SW 1271 (cell line): ENCODE measurements around the gene STAT6.
A peak's percentile ranks its signal among the peaks of the same experiment; 100 is the strongest.
"Not testable (repeated sequence)": the region's sequence is repeated elsewhere in the genome, so short reads cannot be mapped to it uniquely, and the experiment has no call there.

Experiments
- DNase-seq, 2 experiments: peaks; one replicate each; lab custom pipeline; 2025; lab: John Stamatoyannopoulos, UW

STAT6 gene

DNA sequence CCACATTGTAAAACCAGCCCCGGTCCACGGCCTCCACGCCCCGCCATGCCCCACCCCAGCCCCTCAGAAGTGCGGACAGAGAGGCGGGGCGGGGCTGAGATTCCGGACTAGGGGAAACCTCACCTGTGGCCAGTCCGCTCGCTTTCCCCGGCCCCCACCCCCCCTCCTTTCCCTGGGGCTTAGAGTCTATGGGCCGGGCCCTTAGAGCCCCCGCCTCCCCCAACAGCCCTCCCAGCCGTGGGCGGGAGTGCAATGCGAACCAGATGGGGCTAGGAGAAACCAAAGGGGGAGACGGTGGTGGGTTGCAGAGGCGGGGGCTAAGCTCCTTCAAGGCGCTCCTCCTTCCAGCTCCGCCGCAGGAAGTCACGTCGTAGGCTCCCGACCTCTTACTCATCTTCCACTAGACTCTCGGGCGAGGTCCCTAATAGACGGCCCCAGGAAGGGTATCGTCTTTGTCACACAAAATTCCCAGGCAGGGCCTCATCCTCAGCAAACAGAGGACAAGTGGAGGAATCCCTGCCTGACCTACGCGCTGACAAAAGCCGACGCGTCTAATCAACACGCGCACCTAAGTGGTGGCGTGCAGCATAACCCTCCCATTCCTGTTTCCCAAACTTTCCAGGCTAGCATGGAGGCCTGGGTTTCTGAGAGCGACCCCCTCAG, 23.3 kb downstream of the STAT6 start:
- DNase-seq = peak; percentile 81 to 85

GRCh38 chr12:57087010-57087690, 24.0 kb downstream of the STAT6 start:
- peak; percentile 75 to 84 for DNase-seq

DNA sequence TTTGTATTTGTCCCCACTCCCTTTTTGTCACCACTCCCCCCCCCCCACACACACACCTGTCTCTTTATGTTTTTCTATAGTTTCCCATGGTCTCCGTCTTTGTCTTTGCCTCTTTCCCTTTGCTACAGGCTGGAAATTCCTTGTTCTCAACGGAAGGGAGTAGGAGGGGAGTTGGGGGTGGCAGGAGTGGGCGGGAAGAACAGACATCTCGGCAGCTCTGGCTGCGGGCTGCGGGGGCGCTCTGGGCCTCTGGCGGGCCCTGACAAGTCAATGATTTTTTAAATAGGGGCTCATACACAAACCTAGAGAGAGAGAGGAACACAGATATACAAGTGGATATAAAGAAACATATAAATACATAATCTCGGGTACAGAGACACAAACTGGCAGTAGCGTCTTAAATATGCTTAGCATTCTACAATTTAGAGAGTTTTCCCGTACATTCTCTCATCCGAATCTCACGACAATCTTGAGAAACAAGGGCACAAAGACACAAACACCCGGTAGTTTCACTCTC, 24.6 kb downstream of the STAT6 start:
- DNase-seq = peak in 1 of 2 experiments; percentile 69

- DNase-seq = no peak
Observed at GRCh38 chr12:57085999-57086492, 25.1 kb downstream of the STAT6 start.

DNA sequence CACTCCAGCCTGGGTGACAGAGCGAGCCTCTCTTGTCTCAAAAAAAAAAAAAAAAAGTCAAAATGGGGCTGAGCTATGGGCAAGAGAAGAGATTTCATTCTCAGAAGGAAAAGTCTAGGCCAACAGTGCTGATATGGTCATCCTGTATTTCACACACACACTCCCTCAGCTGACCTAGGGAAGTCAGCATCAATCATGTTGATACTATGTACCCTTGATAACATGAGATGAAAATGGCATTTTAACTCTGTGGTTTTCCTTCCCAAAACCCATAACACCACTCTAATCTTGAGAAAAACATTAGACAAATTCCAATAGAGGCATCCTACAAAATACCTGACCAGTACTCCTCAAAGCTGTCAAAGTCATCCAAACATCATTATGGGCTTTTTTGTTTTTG, 30.3 kb downstream of the STAT6 start:
- DNase-seq = no peak

- peak in 1 of 2 experiments; percentile 13 for DNase-seq
Observed at GRCh38 chr12:57079821-57080220, 31.3 kb downstream of the STAT6 start.

DNA sequence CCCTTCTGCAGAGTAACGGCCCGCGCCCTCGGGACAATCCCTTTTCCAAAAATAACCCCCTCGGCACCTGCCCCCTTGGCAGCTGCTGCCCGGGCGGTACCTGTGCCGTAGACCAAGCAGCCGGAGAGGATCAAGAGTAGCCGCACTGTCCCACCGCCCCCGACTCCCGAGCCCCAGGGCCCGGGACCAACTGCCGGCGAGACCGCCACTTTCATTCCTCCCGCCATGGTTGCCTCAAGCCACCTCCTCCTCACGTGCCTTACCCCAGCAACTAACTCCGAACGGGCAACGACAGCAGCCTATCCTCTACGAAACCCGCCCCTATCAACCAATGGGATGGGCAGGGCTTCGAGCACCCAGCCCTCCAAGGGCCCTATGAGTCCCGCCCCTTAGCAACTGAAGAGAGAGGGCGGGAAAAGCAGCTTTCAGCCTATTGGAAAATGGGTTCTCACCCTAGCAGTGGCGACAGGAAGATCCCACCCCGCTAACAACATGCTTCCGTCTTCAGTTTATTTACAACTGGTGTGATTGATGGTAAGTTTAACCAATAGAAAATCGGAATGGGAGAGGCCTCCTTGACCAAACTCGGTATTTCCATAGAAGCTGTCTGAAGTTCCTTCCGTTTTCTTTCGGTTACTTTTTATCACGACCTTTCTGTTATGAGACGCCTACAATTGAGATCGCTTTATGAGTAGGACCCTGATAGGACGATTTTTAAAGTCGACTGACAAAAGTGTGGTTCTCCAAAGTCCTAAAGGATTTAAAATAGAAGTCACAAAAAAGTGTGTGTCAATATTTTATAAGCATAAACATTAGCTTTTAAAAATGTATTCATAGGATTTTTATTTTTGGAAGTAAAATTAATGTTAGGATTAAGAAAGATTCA, 32.4 kb downstream of the STAT6 start, which contains the start of gene NEMP1:
NEMP1 (minus strand) TSS at position 273 of the 886 bp plus-strand sequence; CDS start at position 227, 46 bp downstream.
- peak; percentile 100 for DNase-seq

- not testable (repeated sequence) for DNase-seq
Observed at GRCh38 chr12:57073566-57074450, 37.4 kb downstream of the STAT6 start.

GRCh38 chr12:57072661-57073060, 38.5 kb downstream of the STAT6 start:
- no peak for DNase-seq

DNA sequence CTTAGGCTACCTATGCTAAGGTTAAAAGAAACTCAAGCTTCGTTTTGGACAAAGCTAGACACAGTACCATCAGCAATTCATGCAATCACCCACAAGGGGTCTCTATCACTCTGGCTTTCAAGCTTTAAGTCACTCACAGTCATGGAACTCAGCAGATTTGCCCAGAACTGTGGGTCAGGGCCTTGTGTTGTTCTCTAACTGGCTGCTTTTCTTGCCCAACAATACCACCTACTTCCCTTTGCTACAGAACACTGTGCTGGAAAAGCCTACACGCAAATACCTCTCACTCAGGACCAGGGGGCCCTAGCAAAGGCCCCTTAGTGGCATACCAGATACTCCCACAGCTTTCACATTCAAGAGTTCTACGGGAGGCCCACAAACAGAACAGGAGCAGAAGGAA, 41.6 kb downstream of the STAT6 start:
- peak in 1 of 2 experiments; percentile 68 for DNase-seq

- no peak for DNase-seq
Observed at GRCh38 chr12:57066245-57066644, 44.9 kb downstream of the STAT6 start.

GRCh38 chr12:57063991-57064685, 47.0 kb downstream of the STAT6 start:
- DNase-seq = no peak

- no peak for DNase-seq
Observed at GRCh38 chr12:57058454-57058853, 52.7 kb downstream of the STAT6 start.

DNA sequence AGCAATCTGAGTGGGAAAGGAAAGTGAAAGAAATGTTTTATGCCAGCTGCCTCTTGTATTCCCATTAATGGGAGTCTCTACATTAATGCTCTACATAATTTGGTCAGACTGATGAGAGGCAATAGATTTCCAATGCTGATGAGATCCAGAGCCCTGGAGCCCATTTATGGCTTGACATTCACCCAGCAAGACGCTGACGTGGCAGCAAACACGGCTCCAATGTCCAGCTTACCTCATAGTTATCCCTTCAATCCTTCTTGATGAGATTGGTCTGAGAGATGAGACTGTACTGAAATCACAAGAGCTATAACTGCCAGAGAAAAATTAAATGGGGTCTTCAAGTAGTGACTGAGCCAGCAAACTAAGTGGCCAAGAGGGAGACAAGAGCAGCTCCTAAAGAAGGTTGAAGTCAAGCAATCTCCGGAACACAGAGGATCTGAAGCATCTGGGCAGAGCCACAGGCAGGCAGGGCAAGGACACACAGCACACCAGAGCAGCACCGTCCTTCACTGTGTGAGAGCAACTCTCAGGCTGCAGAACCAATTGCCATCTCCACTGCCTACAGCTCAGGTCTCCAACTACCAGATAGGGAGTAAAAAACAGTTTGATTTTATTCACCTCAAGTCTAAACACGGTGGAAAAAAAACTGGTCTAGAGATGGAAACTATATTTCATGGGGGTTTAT, 54.0 kb downstream of the STAT6 start:
- no peak for DNase-seq

DNA sequence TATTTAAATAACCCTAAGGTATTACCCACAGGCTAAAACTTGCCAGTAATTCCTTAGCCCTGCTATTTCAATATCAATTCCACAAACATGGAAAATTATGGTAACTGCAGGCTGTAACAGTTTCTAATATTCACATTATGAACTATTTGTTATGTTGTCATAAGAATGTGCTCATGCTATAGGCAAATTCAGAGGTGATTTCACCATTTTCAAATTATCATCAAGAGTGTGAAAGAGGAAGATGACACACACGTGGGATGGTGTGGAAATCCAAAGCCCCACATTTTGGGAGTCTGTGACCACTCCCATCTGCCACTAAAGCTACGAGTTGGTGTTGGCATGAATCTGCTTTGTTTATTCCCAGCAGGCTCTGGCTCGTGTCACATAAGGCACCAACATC, 55.3 kb downstream of the STAT6 start:
- no peak for DNase-seq

GRCh38 chr12:57053901-57054300, 57.3 kb downstream of the STAT6 start:
- DNase-seq = not testable (repeated sequence)

- DNase-seq = not testable (repeated sequence)
Observed at GRCh38 chr12:57053146-57053545, 58.0 kb downstream of the STAT6 start.

- no peak for DNase-seq
Observed at GRCh38 chr12:57051011-57051410, 60.2 kb downstream of the STAT6 start.

GRCh38 chr12:57049890-57050289, 61.3 kb downstream of the STAT6 start, which contains the start of gene MYO1A:
TSS of gene MYO1A (minus strand) at chr12:57050129. CDS start at chr12:57048323, 1,806 bp downstream.
- no peak for DNase-seq

GRCh38 chr12:57049119-57049446, 62.1 kb downstream of the STAT6 start:
- no peak for DNase-seq
